ENCODE results near the gene GPX4.

GPX4 gene

GRCh38 chr19:1069009-1069779, 34.6 kb upstream of the GPX4 start:
- peak; percentile 70 for DNase-seq

GRCh38 chr19:1070576-1070930, 33.2 kb upstream of the GPX4 start:
- no peak for DNase-seq

GRCh38 chr19:1070931-1071791, 32.6 kb upstream of the GPX4 start:
- DNase-seq: no peak

GRCh38 chr19:1072371-1073015, 31.3 kb upstream of the GPX4 start:
- DNase-seq: no peak

GRCh38 chr19:1073063-1073955, 30.5 kb upstream of the GPX4 start:
- no peak for DNase-seq

- no peak for DNase-seq
Observed at GRCh38 chr19:1073956-1074517, 29.8 kb upstream of the GPX4 start.

- peak; percentile 98 for DNase-seq
Observed at GRCh38 chr19:1074544-1075283, 29.1 kb upstream of the GPX4 start.

- no peak for DNase-seq
Observed at GRCh38 chr19:1076046-1076386, 27.8 kb upstream of the GPX4 start.

GRCh38 chr19:1076951-1077350, 26.8 kb upstream of the GPX4 start:
- DNase-seq: peak; percentile 91

GRCh38 chr19:1079566-1080111, 24.2 kb upstream of the GPX4 start:
- DNase-seq: peak; percentile 57

- DNase-seq: no peak
Observed at GRCh38 chr19:1080360-1081161, 23.2 kb upstream of the GPX4 start.

GRCh38 chr19:1081301-1082164, 22.3 kb upstream of the GPX4 start:
- DNase-seq: no peak

GRCh38 chr19:1082165-1082927, 21.4 kb upstream of the GPX4 start:
- DNase-seq: peak; percentile 89

GRCh38 chr19:1082928-1083816, 20.6 kb upstream of the GPX4 start:
- DNase-seq: no peak

- DNase-seq: no peak
Observed at GRCh38 chr19:1084024-1084868, 19.5 kb upstream of the GPX4 start.

- no peak for DNase-seq
Observed at GRCh38 chr19:1085053-1085658, 18.6 kb upstream of the GPX4 start.

Data from activated CD4-positive, alpha-beta T cell treated with anti-CD3 and anti-CD28 coated beads, Interleukin-2, amount 50 U/mL, for 1 hour (primary cell).